ENCODE measurements around the gene NRCAM.
"Not testable (repeated sequence)": the region's sequence is repeated elsewhere in the genome, so short reads cannot be mapped to it uniquely, and the experiment has no call there.

The NRCAM gene

DNA sequence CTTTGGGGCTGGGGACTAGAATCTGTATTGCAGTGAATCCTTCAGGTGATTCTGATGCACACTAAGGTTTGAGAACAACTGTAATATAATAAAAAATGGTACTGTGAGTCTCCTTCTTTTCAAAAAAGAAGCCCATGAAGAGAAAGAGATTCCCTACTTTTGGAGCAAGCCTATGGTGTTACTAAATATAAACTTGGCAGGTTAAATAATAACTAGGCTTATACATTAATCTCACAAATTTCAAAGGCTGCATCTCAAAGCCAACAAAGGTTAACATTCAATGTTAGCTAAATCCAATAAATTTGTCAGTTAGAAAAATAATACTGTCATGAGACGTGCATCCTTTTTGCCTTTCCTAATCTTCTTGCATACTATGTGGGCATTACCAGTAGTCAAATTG, 166.4 kb downstream of the NRCAM start:
- FAIRE-seq (no peak), DNase-seq (ENCODE audit: insufficient read length, low spot score) (no peak)

- FAIRE-seq (no peak), DNase-seq (ENCODE audit: insufficient read length, low spot score) (no peak)
Observed at GRCh38 chr7:108287857-108288256, 168.4 kb downstream of the NRCAM start.

- no peak for FAIRE-seq
Observed at GRCh38 chr7:108286290-108286904, 169.8 kb downstream of the NRCAM start.

DNA sequence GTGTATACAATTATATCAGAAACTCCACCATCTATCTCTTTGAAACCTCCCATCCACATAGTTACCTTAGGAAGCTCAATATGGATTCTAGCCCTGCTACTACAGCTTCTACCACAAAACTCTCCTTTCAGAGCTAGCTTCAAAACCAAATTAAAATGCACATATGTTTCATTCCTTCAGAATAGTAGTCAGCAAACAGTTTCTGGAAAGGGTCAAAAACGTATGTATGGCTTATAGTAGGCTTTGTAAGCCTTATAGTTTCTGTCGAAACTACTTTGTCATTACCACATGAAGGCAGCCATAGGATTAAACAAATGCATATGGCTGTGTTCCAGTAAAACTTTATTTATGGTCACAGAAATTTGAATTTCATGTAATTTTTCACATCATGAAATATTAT, 170.5 kb downstream of the NRCAM start:
- no peak for FAIRE-seq
- no peak for DNase-seq (ENCODE audit: insufficient read length, low spot score)

More at GRCh38 chr7:108286290-108286904, 169.8 kb downstream of the NRCAM start:
- DNase-seq (ENCODE audit: insufficient read length, low spot score), result no peak

GRCh38 chr7:108285003-108285368, 171.2 kb downstream of the NRCAM start:
- DNase-seq (ENCODE audit: insufficient read length, low spot score), result no peak
- FAIRE-seq, result no peak

- DNase-seq (ENCODE audit: insufficient read length, low spot score) (no peak), FAIRE-seq (no peak)
Observed at GRCh38 chr7:108284349-108285002, 171.8 kb downstream of the NRCAM start.

GRCh38 chr7:108283252-108283651, 173.0 kb downstream of the NRCAM start:
- FAIRE-seq (no peak), DNase-seq (ENCODE audit: insufficient read length, low spot score) (no peak)

DNA sequence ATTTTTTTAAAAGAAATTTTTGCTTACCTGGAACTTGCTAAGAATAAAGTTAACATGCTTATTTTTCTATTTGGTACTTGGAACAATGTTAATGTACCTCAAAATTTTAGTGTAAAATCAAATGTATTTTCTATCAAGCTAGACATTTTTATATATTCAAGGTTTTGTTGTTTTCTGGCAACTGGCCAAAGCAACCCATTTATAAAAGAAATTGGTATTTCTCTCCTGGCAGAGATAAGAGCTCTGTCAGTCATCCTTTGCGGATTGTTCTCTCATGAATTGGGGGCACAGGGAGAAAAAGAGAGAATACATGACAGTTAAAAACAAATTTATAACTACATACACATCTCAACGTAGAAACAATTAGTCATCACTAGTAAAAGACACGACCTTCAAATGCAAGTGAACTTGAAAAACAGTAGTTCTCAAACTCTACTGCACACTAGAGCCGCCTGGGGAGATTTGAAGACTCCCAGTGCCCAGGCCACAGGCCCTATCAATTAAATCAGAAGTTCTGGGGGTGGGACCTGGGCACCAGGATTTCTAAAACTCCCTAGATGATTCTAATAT, 173.7 kb downstream of the NRCAM start:
- no peak for DNase-seq (ENCODE audit: insufficient read length, low spot score)

DNA sequence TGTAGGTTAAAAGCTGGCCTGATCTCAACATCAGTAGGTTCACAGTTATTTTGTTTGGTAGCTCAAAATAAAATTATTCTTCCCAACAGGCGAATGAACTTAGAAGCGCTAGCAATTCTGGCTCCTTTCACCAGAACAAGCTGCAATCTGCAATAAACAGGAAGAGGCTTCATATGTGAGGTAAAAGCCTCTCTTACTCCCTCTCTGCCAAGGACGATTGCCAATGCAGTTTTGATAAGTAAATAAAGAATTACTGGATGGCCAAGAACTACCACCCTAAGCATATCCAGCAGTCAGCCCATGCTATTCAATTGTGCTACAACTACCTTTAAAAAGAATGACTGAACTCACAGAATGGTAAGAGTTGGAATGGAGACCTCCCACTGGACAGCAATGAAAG, 176.1 kb downstream of the NRCAM start:
- FAIRE-seq, result no peak
- no peak for DNase-seq (ENCODE audit: insufficient read length, low spot score)

More for the DNA sequence above, 173.7 kb downstream of the NRCAM start:
- no peak for FAIRE-seq

GRCh38 chr7:108278776-108279175, 177.5 kb downstream of the NRCAM start:
- no peak for FAIRE-seq
- no peak for DNase-seq (ENCODE audit: insufficient read length, low spot score)

- FAIRE-seq, result no peak
Observed at GRCh38 chr7:108278281-108278680, 178.0 kb downstream of the NRCAM start.

GRCh38 chr7:108274447-108274846, 181.8 kb downstream of the NRCAM start:
- DNase-seq (ENCODE audit: insufficient read length, low spot score); FAIRE-seq: not testable (repeated sequence)

More at GRCh38 chr7:108278281-108278680, 178.0 kb downstream of the NRCAM start:
- no peak for DNase-seq (ENCODE audit: insufficient read length, low spot score)

DNA sequence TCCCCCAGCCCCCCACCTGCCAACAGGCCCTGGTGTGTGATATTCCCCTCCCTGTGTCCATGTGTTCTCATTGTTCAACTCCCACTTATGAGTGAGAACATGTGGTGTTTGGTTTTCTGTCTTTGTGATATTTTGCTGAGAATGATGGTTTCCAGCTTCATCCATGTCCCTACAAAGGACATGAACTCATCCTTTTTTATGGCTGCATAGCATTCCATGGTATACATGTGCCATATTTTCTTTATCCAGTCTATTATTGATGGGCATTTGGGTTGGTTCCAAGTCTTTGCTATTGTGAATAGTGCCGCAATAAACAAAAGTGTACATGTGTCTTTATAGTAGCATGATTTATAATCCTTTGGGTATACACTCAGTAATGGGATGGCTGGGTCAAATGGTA, 183.3 kb downstream of the NRCAM start:
- DNase-seq (ENCODE audit: insufficient read length, low spot score); FAIRE-seq: not testable (repeated sequence)

- DNase-seq (ENCODE audit: insufficient read length, low spot score), result no peak
- no peak for FAIRE-seq
Observed at GRCh38 chr7:108270385-108271015, 185.7 kb downstream of the NRCAM start.

DNA sequence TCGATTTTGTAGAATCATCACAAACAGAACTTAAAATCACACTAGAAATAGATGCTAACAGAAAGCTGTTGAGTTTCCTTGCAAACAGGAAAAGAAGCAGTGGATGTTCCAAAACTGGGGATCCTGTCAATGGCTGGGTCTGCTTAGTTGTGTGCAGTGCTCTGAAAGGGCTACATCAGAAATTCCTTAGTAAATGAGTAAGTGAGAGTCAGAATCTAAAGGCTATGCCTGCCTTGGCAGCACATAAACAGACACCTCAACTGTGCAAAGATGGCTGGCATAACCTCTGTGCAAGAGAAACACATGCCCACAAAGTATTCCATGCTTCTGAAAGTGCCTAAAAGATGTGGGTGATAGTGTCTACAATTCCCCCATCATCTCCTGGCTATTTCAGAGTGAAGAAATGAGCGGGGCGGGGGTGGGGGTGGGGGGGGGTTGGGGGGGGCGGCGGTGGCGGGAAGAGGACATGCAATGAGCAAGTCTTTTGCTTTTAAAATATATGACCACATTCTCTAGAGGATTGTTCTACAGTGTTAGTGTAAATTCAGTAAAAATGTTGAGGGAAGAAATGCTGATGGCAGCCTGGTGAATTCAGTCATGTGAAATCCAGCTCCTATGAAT, 187.9 kb downstream of the NRCAM start:
- DNase-seq (ENCODE audit: insufficient read length, low spot score) (no peak), FAIRE-seq (no peak)

DNA sequence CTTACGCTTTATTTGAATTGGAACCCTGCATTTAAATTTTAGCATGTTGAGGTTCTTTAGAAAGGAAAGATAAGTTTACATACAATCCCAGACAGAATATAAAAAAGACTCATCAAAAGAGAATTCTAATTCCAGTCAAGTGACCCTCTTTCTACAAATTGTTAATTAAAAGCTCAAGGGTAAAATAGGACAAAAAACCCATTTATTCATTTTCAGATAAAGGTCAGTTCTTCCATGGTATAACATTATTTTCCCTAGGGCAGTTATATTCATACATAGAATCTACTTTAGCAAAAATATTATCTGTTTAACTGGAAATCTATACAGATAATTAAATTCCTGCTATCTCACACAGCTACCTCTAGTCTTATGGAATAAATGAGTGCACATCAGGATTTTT, 188.6 kb downstream of the NRCAM start:
- FAIRE-seq, result no peak

DNA sequence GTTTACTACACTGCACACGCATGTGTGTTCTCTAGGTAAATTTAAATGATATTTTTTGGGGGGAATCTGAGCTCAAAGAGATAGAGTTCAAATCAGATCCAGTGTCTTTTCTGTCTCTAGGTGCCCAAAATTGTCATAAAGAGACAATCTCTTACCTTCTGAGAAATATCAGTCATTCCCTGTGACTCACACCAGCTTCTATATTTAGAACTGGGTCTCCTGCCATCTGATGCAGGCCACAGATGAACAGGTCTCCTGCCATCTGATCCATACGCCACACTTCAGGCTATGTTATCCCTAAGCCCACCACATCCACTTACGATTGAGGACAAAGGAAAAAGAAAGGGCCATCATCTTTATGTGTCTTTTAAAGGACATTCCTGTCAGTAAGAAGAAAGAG, 189.7 kb downstream of the NRCAM start:
- DNase-seq (ENCODE audit: insufficient read length, low spot score) (no peak), FAIRE-seq (no peak)

More for the DNA sequence above, 188.6 kb downstream of the NRCAM start:
- no peak for DNase-seq (ENCODE audit: insufficient read length, low spot score)

DNA sequence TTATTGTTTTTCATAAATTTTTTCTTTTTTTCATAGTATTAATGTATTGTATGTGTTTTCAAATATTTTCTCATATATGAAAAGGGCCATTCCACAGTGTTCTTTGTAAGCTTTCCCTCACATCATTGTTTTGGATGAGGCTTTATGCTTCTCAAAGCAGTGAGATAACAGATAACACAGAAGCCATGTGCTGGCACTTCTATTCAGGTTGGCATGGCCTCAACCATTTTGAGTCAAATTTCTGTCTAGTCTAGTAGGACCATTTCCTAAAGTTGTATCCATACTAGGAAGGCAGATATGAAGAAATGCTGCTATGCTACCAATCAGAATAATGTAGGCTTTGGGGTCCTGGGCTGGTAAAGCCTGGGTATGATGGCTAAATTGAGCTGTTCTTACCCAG, 190.2 kb downstream of the NRCAM start:
- DNase-seq (ENCODE audit: insufficient read length, low spot score) (no peak), FAIRE-seq (no peak)

GRCh38 chr7:108265007-108265406, 191.2 kb downstream of the NRCAM start:
- FAIRE-seq (no peak), DNase-seq (ENCODE audit: insufficient read length, low spot score) (no peak)

GRCh38 chr7:108263425-108263824, 192.8 kb downstream of the NRCAM start:
- no peak for FAIRE-seq
- no peak for DNase-seq (ENCODE audit: insufficient read length, low spot score)

GRCh38 chr7:108261560-108262255, 194.5 kb downstream of the NRCAM start:
- FAIRE-seq, result no peak
- no peak for DNase-seq (ENCODE audit: insufficient read length, low spot score)

Measured in HTR-8/SVneo (cell line).